ENCODE results near the gene SLC35E4.
A peak's percentile ranks its signal among the peaks of the same experiment; 100 is the strongest.

Gene SLC35E4

GRCh38 chr22:30694171-30694639 lies 58.6 kb downstream of the SLC35E4 start:
- Histone ChIP-seq H3K4me3 (ENCODE audit: low read depth, low read length) (peak overlapping the region; percentile 65), H3K36me3 (no peaks in the 10 kb centered on the region; the same call in 1 of the 2 replicates), H3K27me3 (ENCODE audit: insufficient read depth, low read depth, severe bottlenecking) (no peaks in the 10 kb centered on the region), H3K27ac (peak overlapping the region; percentile 94), H3K9me3 (ENCODE audit: severe bottlenecking) (no peaks in the 10 kb centered on the region)
- DNase-seq = peak; percentile 83
- TF ChIP-seq, protein P1, sequence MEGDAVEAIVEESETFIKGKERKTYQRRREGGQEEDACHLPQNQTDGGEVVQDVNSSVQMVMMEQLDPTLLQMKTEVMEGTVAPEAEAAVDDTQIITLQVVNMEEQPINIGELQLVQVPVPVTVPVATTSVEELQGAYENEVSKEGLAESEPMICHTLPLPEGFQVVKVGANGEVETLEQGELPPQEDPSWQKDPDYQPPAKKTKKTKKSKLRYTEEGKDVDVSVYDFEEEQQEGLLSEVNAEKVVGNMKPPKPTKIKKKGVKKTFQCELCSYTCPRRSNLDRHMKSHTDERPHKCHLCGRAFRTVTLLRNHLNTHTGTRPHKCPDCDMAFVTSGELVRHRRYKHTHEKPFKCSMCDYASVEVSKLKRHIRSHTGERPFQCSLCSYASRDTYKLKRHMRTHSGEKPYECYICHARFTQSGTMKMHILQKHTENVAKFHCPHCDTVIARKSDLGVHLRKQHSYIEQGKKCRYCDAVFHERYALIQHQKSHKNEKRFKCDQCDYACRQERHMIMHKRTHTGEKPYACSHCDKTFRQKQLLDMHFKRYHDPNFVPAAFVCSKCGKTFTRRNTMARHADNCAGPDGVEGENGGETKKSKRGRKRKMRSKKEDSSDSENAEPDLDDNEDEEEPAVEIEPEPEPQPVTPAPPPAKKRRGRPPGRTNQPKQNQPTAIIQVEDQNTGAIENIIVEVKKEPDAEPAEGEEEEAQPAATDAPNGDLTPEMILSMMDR (IDR thresholded peaks at IDR 0.05; ENCODE audit: low read depth, low read length) = no peak

GRCh38 chr22:30694640-30695350 lies 59.2 kb downstream of the SLC35E4 start, which contains the start of gene OSBP2:
Gene OSBP2, plus strand, starts transcription at chr22:30694874. Its CDS starts 36 bp downstream, at chr22:30694910.
- DNase-seq = peak; percentile 53
- TF ChIP-seq, protein P1 (IDR thresholded peaks at IDR 0.05; ENCODE audit: low read depth, low read length) = peak; percentile 14; the same call in 1 of the 2 replicates
- H3K27ac ChIP-seq = peak within 1 kb of the TSS; percentile 94
- peak within 1 kb of the TSS; percentile 77 for H3K4me3 ChIP-seq (ENCODE audit: low read depth, low read length)
- H3K27me3 ChIP-seq (ENCODE audit: insufficient read depth, low read depth, severe bottlenecking) = no peaks in the 10 kb centered on the region
- H3K9me3 ChIP-seq (ENCODE audit: severe bottlenecking) = no peaks in the 10 kb centered on the region
- H3K36me3 ChIP-seq = no peaks in the 10 kb centered on the region; the same call in 1 of the 2 replicates

DNA sequence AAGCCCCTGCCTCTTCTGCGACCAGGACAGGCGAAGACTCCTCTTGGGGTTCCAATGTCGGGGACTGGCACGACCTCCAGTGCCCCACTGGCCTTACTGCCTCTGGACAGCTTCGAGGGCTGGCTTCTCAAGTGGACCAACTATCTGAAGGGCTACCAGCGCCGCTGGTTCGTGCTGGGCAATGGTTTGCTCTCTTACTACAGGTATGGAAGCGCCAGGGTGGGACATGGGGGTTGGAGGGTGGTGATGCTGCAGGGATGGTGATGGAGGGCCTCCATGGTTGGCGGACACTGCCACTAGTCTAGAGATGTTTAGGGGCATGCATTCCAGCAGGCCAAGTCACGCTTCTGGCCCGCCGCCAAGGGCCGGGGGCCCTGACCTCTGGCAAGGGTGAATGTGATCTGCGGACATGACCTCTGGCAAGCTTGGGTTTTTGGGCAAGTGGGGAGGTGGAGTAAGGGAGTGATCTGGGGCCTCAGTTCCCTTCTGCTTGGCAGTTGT lies 59.8 kb downstream of the SLC35E4 start:
- Histone ChIP-seq H3K27me3 (ENCODE audit: insufficient read depth, low read depth, severe bottlenecking) (no peaks in the 10 kb centered on the region), H3K9me3 (ENCODE audit: severe bottlenecking) (no peaks in the 10 kb centered on the region), H3K4me3 (ENCODE audit: low read depth, low read length) (peak overlapping the region; percentile 77), H3K36me3 (no peaks in the 10 kb centered on the region; the same call in 1 of the 2 replicates), H3K27ac (peak overlapping the region; percentile 79)
- TF ChIP-seq, protein P1 (IDR thresholded peaks at IDR 0.05; ENCODE audit: low read depth, low read length) = no peak
- no peak for DNase-seq

GRCh38 chr22:30695871-30696655 lies 60.5 kb downstream of the SLC35E4 start:
- TF ChIP-seq, protein P1 (IDR thresholded peaks at IDR 0.05; ENCODE audit: low read depth, low read length) = no peak
- Histone ChIP-seq H3K27ac (no peak overlapping the region), H3K36me3 (no peaks in the 10 kb centered on the region; the same call in 1 of the 2 replicates), H3K9me3 (ENCODE audit: severe bottlenecking) (no peaks in the 10 kb centered on the region), H3K4me3 (ENCODE audit: low read depth, low read length) (no peak overlapping the region; the same call in 1 of the 2 replicates), H3K27me3 (ENCODE audit: insufficient read depth, low read depth, severe bottlenecking) (no peaks in the 10 kb centered on the region)
- no peak for DNase-seq

Data from WERI-Rb-1 (cell line).